Bronchial epithelial cell (primary cell): Measurements from ENCODE around the gene FOXO6. TPM values are rescaled to one million over a fixed set of nuclear protein-coding genes. Genes with fewer than 3 reads are reported as not detected.

ENCODE experiments used
- DNase-seq: peaks from one replicate; pipeline ENCODE4 v3.0.0-alpha.2; 2010; ENCODE audit warnings: low read depth
- FAIRE-seq: peaks from 2 replicates; lab custom pipeline; 2011; peaks lifted over from hg19 to GRCh38; lab: Jason Lieb, UNC
- H3K27me3 ChIP-seq: 2 replicates; pipeline ENCODE4 v1.5.1; 2011; ENCODE audit warnings: low read length; ENCODE audit not compliant: control insufficient read depth, insufficient read depth
- H3K36me3 ChIP-seq: 2 replicates; pipeline ENCODE4 v1.5.1; 2011; ENCODE audit warnings: low read length; ENCODE audit not compliant: control insufficient read depth, insufficient read depth
- H3K4me3 ChIP-seq: 2 replicates; pipeline ENCODE4 v1.5.1; 2011; ENCODE audit warnings: mild to moderate bottlenecking, low read depth, low read length, control low read depth
- CTCF ChIP-seq: IDR thresholded peaks from 2 replicates; pipeline ENCODE4 v1.5.1; 2011; ENCODE audit warnings: mild to moderate bottlenecking, moderate library complexity, low read length, control low read depth, inconsistent platforms; ENCODE audit not compliant: insufficient read depth, severe bottlenecking
- total RNA-seq: library from RNA; depleted of rRNA; stranded (reverse); fragments of >200 nt; gene quantifications from 2 replicates; pipeline ENCODE4 v1.2.1, GENCODE V29; 2014

The FOXO6 gene
- total RNA-seq, 1 donor from 2014 or later, result not detected

GRCh38 chr1:41327383-41327999 is 33.7 kb upstream of the FOXO6 start:
- TF ChIP-seq CTCF, result no peak
- Histone ChIP-seq H3K27me3 (no peaks in the 10 kb centered on the region), H3K36me3 (no peaks in the 10 kb centered on the region), H3K4me3 (no peak overlapping the region)
- no peak for DNase-seq
- no peak for FAIRE-seq

GRCh38 chr1:41328001-41328615 is 33.1 kb upstream of the FOXO6 start:
- no peak for TF ChIP-seq CTCF
- Histone ChIP-seq H3K27me3 (no peaks in the 10 kb centered on the region), H3K4me3 (no peak overlapping the region), H3K36me3 (no peaks in the 10 kb centered on the region)
- no peak for DNase-seq
- no peak for FAIRE-seq

GRCh38 chr1:41328780-41329640 is 32.2 kb upstream of the FOXO6 start:
- Histone ChIP-seq H3K27me3 (no peaks in the 10 kb centered on the region), H3K36me3 (no peaks in the 10 kb centered on the region), H3K4me3 (no peak overlapping the region)
- no peak for DNase-seq
- FAIRE-seq, result peak; percentile 83
- no peak for TF ChIP-seq CTCF

GRCh38 chr1:41329662-41330587 is 31.3 kb upstream of the FOXO6 start:
- no peak for TF ChIP-seq CTCF
- DNase-seq, result no peak
- FAIRE-seq, result no peak
- H3K4me3 ChIP-seq, result no peak overlapping the region
- H3K27me3 ChIP-seq, result no peaks in the 10 kb centered on the region
- H3K36me3 ChIP-seq, result no peaks in the 10 kb centered on the region
